GM18502 (cell line): ENCODE data around the gene CTAGE6.
"Not testable (repeated sequence)": the region's sequence is repeated elsewhere in the genome, so short reads cannot be mapped to it uniquely, and the experiment has no call there.

ENCODE experiments used
- ATAC-seq: cut with Tn5 transposase; IDR thresholded peaks from one replicate; pipeline ENCODE4 v1.9.1; 2021; ENCODE audit warnings: mild to moderate bottlenecking; ENCODE audit not compliant: unreplicated experiment, poor library complexity

CTAGE6 gene

GRCh38 chr7:143757596-143757995 is at the start of gene CTAGE6:
Gene CTAGE6 (minus strand): TSS chr7:143757696. CDS start chr7:143757658, 38 bp downstream.
- ATAC-seq: not testable (repeated sequence)

GRCh38 chr7:143806664-143807071 is 49.2 kb upstream of the CTAGE6 start:
- not testable (repeated sequence) for ATAC-seq

- not testable (repeated sequence) for ATAC-seq
Observed at GRCh38 chr7:143797896-143798290, 40.4 kb upstream of the CTAGE6 start.

- ATAC-seq: not testable (repeated sequence)
Observed at GRCh38 chr7:143797119-143797895, 39.8 kb upstream of the CTAGE6 start.

GRCh38 chr7:143795653-143796052 is 38.2 kb upstream of the CTAGE6 start:
- not testable (repeated sequence) for ATAC-seq

- not testable (repeated sequence) for ATAC-seq
Observed at GRCh38 chr7:143792633-143793032, 35.1 kb upstream of the CTAGE6 start.

GRCh38 chr7:143785415-143786182 is 28.1 kb upstream of the CTAGE6 start:
- ATAC-seq: not testable (repeated sequence)

GRCh38 chr7:143779591-143779990 is 22.1 kb upstream of the CTAGE6 start:
- not testable (repeated sequence) for ATAC-seq

- ATAC-seq: not testable (repeated sequence)
Observed at GRCh38 chr7:143772738-143773468, 15.4 kb upstream of the CTAGE6 start.

- not testable (repeated sequence) for ATAC-seq
Observed at GRCh38 chr7:143767531-143767930, 10.0 kb upstream of the CTAGE6 start.

- not testable (repeated sequence) for ATAC-seq
Observed at GRCh38 chr7:143765678-143766077, 8.2 kb upstream of the CTAGE6 start.

- not testable (repeated sequence) for ATAC-seq
Observed at GRCh38 chr7:143763065-143763464, 5.6 kb upstream of the CTAGE6 start.

- not testable (repeated sequence) for ATAC-seq
Observed at GRCh38 chr7:143745340-143745739, 12.2 kb downstream of the CTAGE6 start.

- ATAC-seq: peak; percentile 76
Observed at GRCh38 chr7:143737037-143737819, 20.3 kb downstream of the CTAGE6 start.

- ATAC-seq: no peak
Observed at GRCh38 chr7:143735962-143736361, 21.5 kb downstream of the CTAGE6 start.

GRCh38 chr7:143733876-143734275 is 23.6 kb downstream of the CTAGE6 start:
- no peak for ATAC-seq

GRCh38 chr7:143728333-143728862 is 29.1 kb downstream of the CTAGE6 start:
- ATAC-seq: no peak

- peak; percentile 92 for ATAC-seq
Observed at GRCh38 chr7:143727561-143727960, 29.9 kb downstream of the CTAGE6 start.

GRCh38 chr7:143726143-143726542 is 31.4 kb downstream of the CTAGE6 start:
- not testable (repeated sequence) for ATAC-seq
